ENCODE data around the gene PPEF2.

PPEF2 gene

GRCh38 chr4:75819121-75819520 is 83.1 kb downstream of the PPEF2 start:
- H3K27me3 ChIP-seq (replicated peaks; ENCODE audit: insufficient read depth, low read length), result no peaks in the 10 kb centered on the region
- H3K4me2 ChIP-seq (ENCODE audit: low read depth, low read length), result no peak overlapping the region
- H3K9ac ChIP-seq (ENCODE audit: low read length), result no peak overlapping the region
- no peaks in the 10 kb centered on the region for H3K79me2 ChIP-seq (ENCODE audit: low read length)
- no peaks in the 10 kb centered on the region for H3K36me3 ChIP-seq (replicated peaks; ENCODE audit: insufficient read depth, low read length)
- no peaks in the 10 kb centered on the region for H4K20me1 ChIP-seq (ENCODE audit: insufficient read depth, low read length)
- H3K4me1 ChIP-seq (ENCODE audit: low read length), result no peaks in the 10 kb centered on the region
- H3K9me3 ChIP-seq (replicated peaks; ENCODE audit: insufficient read depth, low read length), result no peaks in the 10 kb centered on the region
- H3F3A ChIP-seq (ENCODE audit: insufficient read depth, low read length), result no peaks in the 10 kb centered on the region
- H2AFZ ChIP-seq (ENCODE audit: low read length), result no peak overlapping the region
- no peaks in the 10 kb centered on the region for H3K9me2 ChIP-seq (replicated peaks; ENCODE audit: insufficient read depth, low read length)
- H3K4me3 ChIP-seq (ENCODE audit: low read length), result no peak overlapping the region
- no peak for DNase-seq
- TF ChIP-seq EZH2 (optimal IDR thresholded peaks at IDR 0.05; ENCODE audit: low read depth, low read length), result no peak
- no peak for TF ChIP-seq EZH2phosphoT487 (IDR thresholded peaks at IDR 0.05; ENCODE audit: low read length)
- no peak for TF ChIP-seq CTCF (IDR thresholded peaks at IDR 0.05; ENCODE audit: low read length)
- no peak overlapping the region for H3K27ac ChIP-seq (ENCODE audit: low read length)

- no peaks in the 10 kb centered on the region; the same call in 1 of the 2 replicates for H3K36me3 ChIP-seq (replicated peaks; ENCODE audit: insufficient read depth, low read length)
- H4K20me1 ChIP-seq (ENCODE audit: insufficient read depth, low read length), result no peaks in the 10 kb centered on the region
- TF ChIP-seq EZH2 (optimal IDR thresholded peaks at IDR 0.05; ENCODE audit: low read depth, low read length) (no peak), CTCF (IDR thresholded peaks at IDR 0.05; ENCODE audit: low read length) (no peak), EZH2phosphoT487 (IDR thresholded peaks at IDR 0.05; ENCODE audit: low read length) (no peak)
- no peak for DNase-seq
- H3K9ac ChIP-seq (ENCODE audit: low read length), result no peak overlapping the region
- no peaks in the 10 kb centered on the region for H3K27me3 ChIP-seq (replicated peaks; ENCODE audit: insufficient read depth, low read length)
- no peak overlapping the region for H3K4me2 ChIP-seq (ENCODE audit: low read depth, low read length)
- H3K9me3 ChIP-seq (replicated peaks; ENCODE audit: insufficient read depth, low read length), result no peaks in the 10 kb centered on the region
- no peak overlapping the region for H2AFZ ChIP-seq (ENCODE audit: low read length)
- no peaks in the 10 kb centered on the region for H3F3A ChIP-seq (ENCODE audit: insufficient read depth, low read length)
- no peaks in the 10 kb centered on the region for H3K9me2 ChIP-seq (replicated peaks; ENCODE audit: insufficient read depth, low read length)
- no peaks in the 10 kb centered on the region for H3K79me2 ChIP-seq (ENCODE audit: low read length)
- H3K4me3 ChIP-seq (ENCODE audit: low read length), result no peak overlapping the region
- no peaks in the 10 kb centered on the region for H3K4me1 ChIP-seq (ENCODE audit: low read length)
- H3K27ac ChIP-seq (ENCODE audit: low read length), result no peak overlapping the region
Measured at GRCh38 chr4:75817901-75818300, 84.4 kb downstream of the PPEF2 start.
